Thoracic aorta (tissue), 2 donors: ENCODE measurements around the gene DHTKD1. TPM values are rescaled to one million over a fixed set of nuclear protein-coding genes. Genes with fewer than 3 reads are reported as not detected.
"Not testable (repeated sequence)": the region's sequence is repeated elsewhere in the genome, so short reads cannot be mapped to it uniquely, and the experiment has no call there.

ENCODE experiments used
- ATAC-seq: fragments of 150-250 bp; one replicate; pipeline ENCODE4 v1.8.0; 2017; ENCODE audit warnings: low read depth; ENCODE audit not compliant: insufficient number of reproducible peaks, low FRiP score
- DNase-seq: peaks from one replicate; pipeline ENCODE4 v3.0.0-alpha.2; 2020; ENCODE audit warnings: low spot score
- H3K27ac ChIP-seq, 2 donors: fragments of 200-600 bp; sonication (generic); 1 replicate in 1 of 2; 2 replicates in 1 of 2; pipeline ENCODE4 v1.5.1; 2016; ENCODE audit warnings: mild to moderate bottlenecking in 2 of 2, moderate library complexity in 2 of 2
- H3K27me3 ChIP-seq: fragments of 200-600 bp; sonication (generic); replicated peaks from 2 replicates; pipeline ENCODE4 v1.6.0; 2016; ENCODE audit warnings: mild to moderate bottlenecking; ENCODE audit not compliant: insufficient read depth
- H3K36me3 ChIP-seq: fragments of 200-600 bp; sonication (generic); one replicate; pipeline ENCODE4 v1.5.1; 2016
- H3K4me1 ChIP-seq, 2 donors: fragments of 200-600 bp; sonication (generic); 1 replicate in 1 of 2; 2 replicates in 1 of 2; pipeline versions ENCODE4 v1.5.1 to v1.6.0; 2016; ENCODE audit warnings: low read depth in 2 of 2, mild to moderate bottlenecking in 1 of 2; ENCODE audit not compliant: control insufficient read depth in 1 of 2
- H3K4me3 ChIP-seq: fragments of 200-600 bp; sonication (generic); 2 replicates; pipeline ENCODE4 v1.5.1; 2016; ENCODE audit warnings: mild to moderate bottlenecking
- H3K9me3 ChIP-seq: fragments of 200-600 bp; sonication (generic); 2 replicates; pipeline ENCODE4 v1.5.1; 2016
- total RNA-seq, 2 donors: library from RNA; depleted of rRNA; stranded (reverse); fragments of >200 nt; gene quantifications; one replicate each; pipeline versions ENCODE4 v1.1.0 to v1.2.3, GENCODE V29; 2016
- TF ChIP-seq, protein P1 (sequence below): fragments of 200-600 bp; sonication (generic); IDR thresholded peaks from one replicate; pipeline ENCODE4 v1.5.1; 2019; ENCODE audit warnings: antibody characterized with exemption

The DHTKD1 gene
- total RNA-seq, 2 donors from 2014 or later = 12.4 to 14.5 TPM

DNA sequence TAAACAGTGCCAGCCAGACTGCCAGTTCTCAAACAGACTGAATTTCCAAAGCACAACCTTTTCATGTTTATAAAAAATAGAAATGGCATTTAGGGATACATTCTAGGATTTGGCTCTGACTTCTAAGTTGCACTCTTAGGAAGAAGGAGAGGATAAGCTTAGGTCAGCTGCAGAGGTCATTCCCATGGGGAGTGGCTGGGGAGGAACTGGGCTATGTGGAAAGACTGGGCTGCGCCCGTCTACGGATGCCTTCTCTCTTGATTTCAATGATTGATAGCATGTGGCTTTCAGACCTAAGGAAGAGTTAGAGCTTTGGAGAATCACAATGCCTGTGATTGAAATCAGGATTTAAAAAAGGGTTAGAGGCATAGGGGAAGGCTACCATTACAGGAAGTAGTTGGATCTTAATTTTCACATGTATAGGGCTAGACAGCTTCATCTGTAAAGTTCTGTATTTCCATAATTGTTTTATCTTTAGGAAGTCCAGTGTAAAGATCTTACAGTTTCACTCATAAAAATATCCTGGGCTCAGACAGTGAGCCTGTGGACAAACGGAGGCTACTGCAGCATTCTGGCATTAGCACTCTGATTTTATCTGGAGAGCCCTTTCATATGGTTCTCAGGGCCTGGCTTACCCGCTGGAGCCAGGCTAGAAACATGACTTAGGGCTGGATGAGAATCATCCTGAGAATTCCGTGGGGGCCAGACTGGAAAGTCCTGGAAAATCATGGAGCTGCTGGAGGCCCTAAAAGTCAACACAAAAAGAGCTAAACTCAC is 97.4 kb downstream of the DHTKD1 start:
- Histone ChIP-seq H3K27me3 (no peaks in the 10 kb centered on the region), H3K36me3 (peaks cover 54% of the 10 kb centered on the region), H3K9me3 (no peaks in the 10 kb centered on the region), H3K4me1 (no peaks in the 10 kb centered on the region), H3K4me3 (no peak overlapping the region), H3K27ac (no peak overlapping the region)
- ATAC-seq = no peak
- DNase-seq = no peak
- TF ChIP-seq, protein P1, sequence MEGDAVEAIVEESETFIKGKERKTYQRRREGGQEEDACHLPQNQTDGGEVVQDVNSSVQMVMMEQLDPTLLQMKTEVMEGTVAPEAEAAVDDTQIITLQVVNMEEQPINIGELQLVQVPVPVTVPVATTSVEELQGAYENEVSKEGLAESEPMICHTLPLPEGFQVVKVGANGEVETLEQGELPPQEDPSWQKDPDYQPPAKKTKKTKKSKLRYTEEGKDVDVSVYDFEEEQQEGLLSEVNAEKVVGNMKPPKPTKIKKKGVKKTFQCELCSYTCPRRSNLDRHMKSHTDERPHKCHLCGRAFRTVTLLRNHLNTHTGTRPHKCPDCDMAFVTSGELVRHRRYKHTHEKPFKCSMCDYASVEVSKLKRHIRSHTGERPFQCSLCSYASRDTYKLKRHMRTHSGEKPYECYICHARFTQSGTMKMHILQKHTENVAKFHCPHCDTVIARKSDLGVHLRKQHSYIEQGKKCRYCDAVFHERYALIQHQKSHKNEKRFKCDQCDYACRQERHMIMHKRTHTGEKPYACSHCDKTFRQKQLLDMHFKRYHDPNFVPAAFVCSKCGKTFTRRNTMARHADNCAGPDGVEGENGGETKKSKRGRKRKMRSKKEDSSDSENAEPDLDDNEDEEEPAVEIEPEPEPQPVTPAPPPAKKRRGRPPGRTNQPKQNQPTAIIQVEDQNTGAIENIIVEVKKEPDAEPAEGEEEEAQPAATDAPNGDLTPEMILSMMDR = no peak

DNA sequence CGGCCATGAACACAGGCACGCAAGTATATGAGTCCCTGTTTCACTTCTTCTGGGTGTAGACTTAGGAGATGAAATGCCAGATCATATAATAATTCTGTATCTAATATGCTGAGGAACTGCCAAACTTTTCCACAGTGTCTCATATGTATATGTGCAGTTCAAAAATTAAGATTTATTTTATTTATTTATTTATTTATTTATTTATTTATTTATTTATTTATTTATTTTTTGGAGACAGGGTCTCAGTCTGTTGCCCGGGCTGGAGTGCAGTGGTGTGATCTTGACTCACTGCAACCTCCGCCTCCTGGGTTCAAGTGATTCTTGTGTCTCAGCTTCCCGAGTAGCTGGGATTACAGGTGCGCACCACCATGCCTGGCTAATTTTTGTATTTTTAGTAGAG is 102.8 kb downstream of the DHTKD1 start:
- ATAC-seq = not testable (repeated sequence)
- H3K36me3 ChIP-seq = peaks cover 48% of the 10 kb centered on the region

More for the DNA sequence above, 102.8 kb downstream of the DHTKD1 start:
- DNase-seq, H3K4me1 ChIP-seq, H3K27me3 ChIP-seq, H3K27ac ChIP-seq, H3K9me3 ChIP-seq, H3K4me3 ChIP-seq: not testable (repeated sequence)

Other genes with a start within 250 kb of the DHTKD1 start
- 1 to 10 TPM; 6.2 to 9.5 TPM for gene PROSER2, start 245.6 kb upstream of the DHTKD1 start, total RNA-seq
- 10 to 100 TPM; 10.6 to 26.0 TPM for gene UPF2, start 26.1 kb upstream of the DHTKD1 start, total RNA-seq
- 10 to 100 TPM in 1 of 2 donors, 1 to 10 TPM in 1; 3.5 to 15.4 TPM for gene SEC61A2, start 60.7 kb downstream of the DHTKD1 start, total RNA-seq
- 10 to 100 TPM; 44.7 to 53.9 TPM for gene NUDT5, start 126.9 kb downstream of the DHTKD1 start, total RNA-seq
- gene CDC123, start 127.2 kb downstream of the DHTKD1 start, total RNA-seq = 100 to 1,000 TPM in 1 of 2 donors, 10 to 100 TPM in 1; 74.2 to 171 TPM